ENCODE results near the gene ZSCAN21. TPM values are rescaled to one million over a fixed set of nuclear protein-coding genes. Genes with fewer than 3 reads are reported as not detected.

Gene ZSCAN21
- polyA plus RNA-seq, 4 donors: 4.0 to 12.5 (median 6.5) TPM

GRCh38 chr7:100091411-100092181, 42.0 kb downstream of the ZSCAN21 start:
- H3K36me3 ChIP-seq (ENCODE audit: control insufficient read depth in 3 of 3, insufficient read depth in 2 of 3, low read depth in 1 of 3, low read length in 3 of 3): peaks cover 25 to 57% (median 35%) of the 10 kb centered on the region in 3 donors
- H3K27ac ChIP-seq (ENCODE audit: low read depth in 1 of 3, low read length in 2 of 3): no peak overlapping the region
- H3K4me1 ChIP-seq (ENCODE audit: control insufficient read depth in 3 of 3, insufficient read depth in 2 of 3, low read depth in 1 of 3, low read length in 2 of 3): peaks cover 0 to 15% (median 0%) of the 10 kb centered on the region in 3 donors
- no peak overlapping the region for H3K4me3 ChIP-seq (ENCODE audit: low read depth in 1 of 3, low read length in 3 of 3)
- no peak for DNase-seq
- FAIRE-seq: no peak
- H3K27me3 ChIP-seq (ENCODE audit: control insufficient read depth in 3 of 3, insufficient read depth in 3 of 3, low read length in 3 of 3): no peaks in the 10 kb centered on the region
- H3K9me3 ChIP-seq (ENCODE audit: control insufficient read depth in 2 of 2, insufficient read depth in 1 of 2, low read depth in 1 of 2, low read length in 1 of 2): no peaks in the 10 kb centered on the region
- WGBS, 3 donors: 52 to 61% (median 61%) methylated on average over 19 of the region's 19 CpGs

GRCh38 chr7:100093054-100093453, 43.5 kb downstream of the ZSCAN21 start:
- FAIRE-seq (no peak), DNase-seq (no peak)
- Histone ChIP-seq H3K27ac (ENCODE audit: low read depth in 1 of 3, low read length in 2 of 3) (no peak overlapping the region), H3K36me3 (ENCODE audit: control insufficient read depth in 3 of 3, insufficient read depth in 2 of 3, low read depth in 1 of 3, low read length in 3 of 3) (peaks cover 35 to 72% (median 40%) of the 10 kb centered on the region in 3 donors), H3K9me3 (ENCODE audit: control insufficient read depth in 2 of 2, insufficient read depth in 1 of 2, low read depth in 1 of 2, low read length in 1 of 2) (no peaks in the 10 kb centered on the region), H3K4me3 (ENCODE audit: low read depth in 1 of 3, low read length in 3 of 3) (no peak overlapping the region), H3K27me3 (ENCODE audit: control insufficient read depth in 3 of 3, insufficient read depth in 3 of 3, low read length in 3 of 3) (no peaks in the 10 kb centered on the region), H3K4me1 (ENCODE audit: control insufficient read depth in 3 of 3, insufficient read depth in 2 of 3, low read depth in 1 of 3, low read length in 2 of 3) (peaks cover 0 to 13% (median 0%) of the 10 kb centered on the region in 3 donors)
- 57 to 69% (median 64%) methylated on average over 7 to 8 of the region's 8 CpGs for WGBS, 3 donors

DNA sequence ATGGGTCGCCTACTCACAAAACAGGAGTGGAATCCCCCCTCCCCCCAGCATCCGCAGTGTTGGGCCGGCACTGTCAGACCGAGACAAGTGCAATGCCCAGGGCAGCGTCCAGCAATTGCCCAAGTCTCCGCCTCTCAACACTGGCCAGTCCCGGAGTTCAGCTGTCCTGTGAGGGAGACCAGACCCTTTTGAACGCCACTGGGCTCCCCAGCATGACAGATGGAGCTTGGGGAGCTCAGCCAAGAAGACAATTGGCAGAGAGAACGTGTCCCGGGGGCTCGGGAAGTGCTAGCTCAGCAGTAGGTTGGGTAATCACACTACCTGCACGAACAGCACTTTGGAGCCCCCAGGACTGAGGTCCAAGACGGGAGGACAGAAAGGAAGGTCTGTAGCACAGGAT, 43.9 kb downstream of the ZSCAN21 start:
- H3K4me3 ChIP-seq (ENCODE audit: low read depth in 1 of 3, low read length in 3 of 3): no peak overlapping the region
- WGBS, 3 donors: 63 to 76% (median 73%) methylated on average over 12 to 13 of the region's 13 CpGs
- FAIRE-seq: no peak

DNA sequence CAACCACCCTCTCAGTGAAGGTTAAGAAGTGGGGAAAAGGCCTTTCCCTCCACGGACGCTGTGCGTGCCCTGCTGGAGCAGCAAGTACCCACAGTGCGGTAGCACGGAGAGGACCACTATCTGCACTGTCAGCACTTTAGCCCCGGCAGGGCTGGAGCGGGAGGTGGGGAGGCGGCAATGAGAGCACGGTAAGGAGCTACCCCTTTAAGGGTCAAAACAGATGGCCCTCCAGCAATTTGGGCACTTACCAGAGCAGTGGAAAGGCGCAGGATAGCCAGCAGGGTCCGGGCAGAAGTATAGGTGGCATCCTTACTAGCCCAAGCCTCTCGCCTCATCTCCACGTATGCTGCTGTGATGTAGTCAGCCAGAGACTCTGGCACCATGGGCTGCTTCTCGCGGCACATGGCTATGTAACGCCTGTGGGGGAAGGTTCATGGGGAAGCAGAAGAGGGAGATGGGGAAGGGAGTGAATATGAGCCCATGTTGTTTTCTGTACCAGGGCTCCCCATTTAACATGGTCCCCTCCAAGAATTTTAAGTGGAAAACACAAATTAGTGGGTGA, 44.4 kb downstream of the ZSCAN21 start:
- Histone ChIP-seq H3K9me3 (ENCODE audit: control insufficient read depth in 2 of 2, insufficient read depth in 1 of 2, low read depth in 1 of 2, low read length in 1 of 2) (no peaks in the 10 kb centered on the region), H3K36me3 (ENCODE audit: control insufficient read depth in 3 of 3, insufficient read depth in 2 of 3, low read depth in 1 of 3, low read length in 3 of 3) (peaks cover 41 to 80% (median 46%) of the 10 kb centered on the region in 3 donors), H3K4me1 (ENCODE audit: control insufficient read depth in 3 of 3, insufficient read depth in 2 of 3, low read depth in 1 of 3, low read length in 2 of 3) (peaks cover 0 to 10% (median 0%) of the 10 kb centered on the region in 3 donors), H3K27me3 (ENCODE audit: control insufficient read depth in 3 of 3, insufficient read depth in 3 of 3, low read length in 3 of 3) (no peaks in the 10 kb centered on the region), H3K4me3 (ENCODE audit: low read depth in 1 of 3, low read length in 3 of 3) (no peak overlapping the region), H3K27ac (ENCODE audit: low read depth in 1 of 3, low read length in 2 of 3) (no peak overlapping the region)
- 84 to 88% (median 85%) methylated on average over 16 of the region's 16 CpGs for WGBS, 3 donors
- FAIRE-seq (no peak), DNase-seq (no peak)

More for the DNA sequence above, 43.9 kb downstream of the ZSCAN21 start:
- Histone ChIP-seq H3K27ac (ENCODE audit: low read depth in 1 of 3, low read length in 2 of 3) (no peak overlapping the region), H3K27me3 (ENCODE audit: control insufficient read depth in 3 of 3, insufficient read depth in 3 of 3, low read length in 3 of 3) (no peaks in the 10 kb centered on the region), H3K36me3 (ENCODE audit: control insufficient read depth in 3 of 3, insufficient read depth in 2 of 3, low read depth in 1 of 3, low read length in 3 of 3) (peaks cover 40 to 76% (median 44%) of the 10 kb centered on the region in 3 donors), H3K9me3 (ENCODE audit: control insufficient read depth in 2 of 2, insufficient read depth in 1 of 2, low read depth in 1 of 2, low read length in 1 of 2) (no peaks in the 10 kb centered on the region), H3K4me1 (ENCODE audit: control insufficient read depth in 3 of 3, insufficient read depth in 2 of 3, low read depth in 1 of 3, low read length in 2 of 3) (peaks cover 0 to 8% (median 0%) of the 10 kb centered on the region in 3 donors)
- DNase-seq: no peak

GRCh38 chr7:100095289-100095688, 45.7 kb downstream of the ZSCAN21 start:
- no peak overlapping the region for H3K27ac ChIP-seq (ENCODE audit: low read depth in 1 of 3, low read length in 2 of 3)
- 79 to 85% (median 82%) methylated on average over 9 of the region's 9 CpGs for WGBS, 3 donors
- FAIRE-seq (no peak), DNase-seq (no peak)
- peaks cover 3 to 11% (median 6%) of the 10 kb centered on the region in 3 donors for H3K4me1 ChIP-seq (ENCODE audit: control insufficient read depth in 3 of 3, insufficient read depth in 2 of 3, low read depth in 1 of 3, low read length in 2 of 3)
- H3K36me3 ChIP-seq (ENCODE audit: control insufficient read depth in 3 of 3, insufficient read depth in 2 of 3, low read depth in 1 of 3, low read length in 3 of 3): peaks cover 41 to 85% (median 46%) of the 10 kb centered on the region in 3 donors
- H3K27me3 ChIP-seq (ENCODE audit: control insufficient read depth in 3 of 3, insufficient read depth in 3 of 3, low read length in 3 of 3): no peaks in the 10 kb centered on the region
- H3K4me3 ChIP-seq (ENCODE audit: low read depth in 1 of 3, low read length in 3 of 3): no peak overlapping the region
- H3K9me3 ChIP-seq (ENCODE audit: control insufficient read depth in 2 of 2, insufficient read depth in 1 of 2, low read depth in 1 of 2, low read length in 1 of 2): no peaks in the 10 kb centered on the region

DNA sequence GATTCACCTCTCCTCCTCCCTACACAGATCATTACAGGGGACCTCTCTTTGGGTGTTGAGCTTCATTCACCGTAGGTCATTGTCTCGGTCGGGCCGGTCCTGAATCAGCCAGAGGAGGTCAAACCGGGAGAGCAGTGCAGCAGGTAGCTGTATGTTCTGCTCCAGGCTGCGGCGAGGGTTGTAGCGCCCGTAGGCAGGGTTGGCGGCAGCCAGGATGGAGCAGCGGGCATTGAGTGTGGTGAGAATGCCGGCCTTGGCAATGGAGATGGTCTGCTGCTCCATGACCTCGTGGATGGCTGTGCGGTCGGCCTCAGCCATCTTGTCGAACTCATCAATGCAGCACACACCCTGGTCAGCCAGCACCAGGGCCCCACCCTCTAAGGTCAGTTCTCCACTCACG, 46.1 kb downstream of the ZSCAN21 start:
- WGBS, 3 donors: 90 to 93% (median 91%) methylated on average over 17 of the region's 17 CpGs
- FAIRE-seq: no peak

DNA sequence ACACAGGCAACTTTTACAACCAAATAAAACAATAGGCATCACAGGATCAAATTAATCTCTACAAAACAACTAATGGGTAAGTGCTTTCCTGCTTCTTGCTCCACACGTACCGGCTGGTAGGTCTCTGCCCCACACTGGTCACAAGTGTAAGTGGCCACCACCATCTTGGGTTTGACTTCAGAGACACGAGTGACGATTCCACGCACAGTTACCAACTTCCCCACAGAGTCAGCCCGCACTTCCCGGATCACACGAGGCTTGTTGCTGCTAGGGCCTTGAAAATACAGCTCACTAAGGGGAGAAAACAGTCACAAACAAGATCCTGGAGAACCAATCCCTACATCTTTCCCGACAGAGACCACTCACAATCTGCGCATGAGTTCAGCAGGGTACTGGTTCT, 49.3 kb downstream of the ZSCAN21 start:
- DNase-seq (no peak), FAIRE-seq (no peak)
- no peaks in the 10 kb centered on the region for H3K9me3 ChIP-seq (ENCODE audit: control insufficient read depth in 2 of 2, insufficient read depth in 1 of 2, low read depth in 1 of 2, low read length in 1 of 2)
- no peaks in the 10 kb centered on the region for H3K27me3 ChIP-seq (ENCODE audit: control insufficient read depth in 3 of 3, insufficient read depth in 3 of 3, low read length in 3 of 3)
- peaks cover 28 to 67% (median 36%) of the 10 kb centered on the region in 3 donors for H3K36me3 ChIP-seq (ENCODE audit: control insufficient read depth in 3 of 3, insufficient read depth in 2 of 3, low read depth in 1 of 3, low read length in 3 of 3)
- 74 to 83% (median 78%) methylated on average over 10 of the region's 10 CpGs for WGBS, 3 donors
- peaks cover 3 to 15% (median 9%) of the 10 kb centered on the region in 3 donors for H3K4me1 ChIP-seq (ENCODE audit: control insufficient read depth in 3 of 3, insufficient read depth in 2 of 3, low read depth in 1 of 3, low read length in 2 of 3)
- H3K4me3 ChIP-seq (ENCODE audit: low read depth in 1 of 3, low read length in 3 of 3): no peak overlapping the region
- no peak overlapping the region for H3K27ac ChIP-seq (ENCODE audit: low read depth in 1 of 3, low read length in 2 of 3)

More for the DNA sequence above, 46.1 kb downstream of the ZSCAN21 start:
- H3K27ac ChIP-seq (ENCODE audit: low read depth in 1 of 3, low read length in 2 of 3): no peak overlapping the region
- no peak overlapping the region for H3K4me3 ChIP-seq (ENCODE audit: low read depth in 1 of 3, low read length in 3 of 3)
- H3K4me1 ChIP-seq (ENCODE audit: control insufficient read depth in 3 of 3, insufficient read depth in 2 of 3, low read depth in 1 of 3, low read length in 2 of 3): peaks cover 3 to 11% (median 6%) of the 10 kb centered on the region in 3 donors
- H3K36me3 ChIP-seq (ENCODE audit: control insufficient read depth in 3 of 3, insufficient read depth in 2 of 3, low read depth in 1 of 3, low read length in 3 of 3): peaks cover 41 to 83% (median 46%) of the 10 kb centered on the region in 3 donors
- DNase-seq: no peak
- no peaks in the 10 kb centered on the region for H3K9me3 ChIP-seq (ENCODE audit: control insufficient read depth in 2 of 2, insufficient read depth in 1 of 2, low read depth in 1 of 2, low read length in 1 of 2)
- no peaks in the 10 kb centered on the region for H3K27me3 ChIP-seq (ENCODE audit: control insufficient read depth in 3 of 3, insufficient read depth in 3 of 3, low read length in 3 of 3)

GRCh38 chr7:100099452-100099851, 49.9 kb downstream of the ZSCAN21 start:
- 30 to 54% (median 53%) methylated on average over 12 of the region's 12 CpGs for WGBS, 3 donors
- Histone ChIP-seq H3K27me3 (ENCODE audit: control insufficient read depth in 3 of 3, insufficient read depth in 3 of 3, low read length in 3 of 3) (no peaks in the 10 kb centered on the region), H3K4me1 (ENCODE audit: control insufficient read depth in 3 of 3, insufficient read depth in 2 of 3, low read depth in 1 of 3, low read length in 2 of 3) (peaks cover 3 to 15% (median 9%) of the 10 kb centered on the region in 3 donors), H3K36me3 (ENCODE audit: control insufficient read depth in 3 of 3, insufficient read depth in 2 of 3, low read depth in 1 of 3, low read length in 3 of 3) (peaks cover 22 to 68% (median 30%) of the 10 kb centered on the region in 3 donors), H3K27ac (ENCODE audit: low read depth in 1 of 3, low read length in 2 of 3) (peak overlapping the region in 1 of 3 donors; percentile 5), H3K9me3 (ENCODE audit: control insufficient read depth in 2 of 2, insufficient read depth in 1 of 2, low read depth in 1 of 2, low read length in 1 of 2) (no peaks in the 10 kb centered on the region), H3K4me3 (ENCODE audit: low read depth in 1 of 3, low read length in 3 of 3) (peak overlapping the region in 2 of 3 donors; percentile 89 to 96)
- DNase-seq (no peak), FAIRE-seq (no peak)

Measured in small intestine (tissue), 7 donors.